Measurements from ENCODE around the gene EXOC2.

Gene EXOC2

DNA sequence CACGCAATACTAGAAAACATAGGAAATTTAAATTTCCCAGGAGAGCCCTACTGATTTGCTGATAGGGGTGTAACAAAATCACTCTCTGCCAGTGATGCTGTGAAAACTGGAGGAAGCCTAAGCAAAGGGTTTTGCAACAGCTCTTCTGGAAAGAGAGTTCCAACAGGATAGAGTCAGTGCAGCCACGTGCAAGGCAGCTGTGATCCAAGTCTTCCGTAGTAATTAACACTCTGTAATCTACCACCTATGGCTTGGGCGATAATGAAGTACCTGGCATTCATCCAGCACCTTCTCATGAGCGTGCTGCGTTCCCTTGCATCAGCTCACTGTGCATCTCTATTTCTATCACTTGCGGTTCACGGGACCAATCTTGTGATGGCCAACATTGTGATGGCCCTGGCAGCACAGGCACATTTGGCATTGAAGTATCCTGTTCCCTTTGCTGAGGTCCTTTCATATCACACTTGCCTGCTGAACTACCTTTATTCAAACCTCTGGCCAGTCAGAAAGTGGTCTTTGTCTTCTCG is 253.2 kb downstream of the EXOC2 start:
- FAIRE-seq = no peak

DNA sequence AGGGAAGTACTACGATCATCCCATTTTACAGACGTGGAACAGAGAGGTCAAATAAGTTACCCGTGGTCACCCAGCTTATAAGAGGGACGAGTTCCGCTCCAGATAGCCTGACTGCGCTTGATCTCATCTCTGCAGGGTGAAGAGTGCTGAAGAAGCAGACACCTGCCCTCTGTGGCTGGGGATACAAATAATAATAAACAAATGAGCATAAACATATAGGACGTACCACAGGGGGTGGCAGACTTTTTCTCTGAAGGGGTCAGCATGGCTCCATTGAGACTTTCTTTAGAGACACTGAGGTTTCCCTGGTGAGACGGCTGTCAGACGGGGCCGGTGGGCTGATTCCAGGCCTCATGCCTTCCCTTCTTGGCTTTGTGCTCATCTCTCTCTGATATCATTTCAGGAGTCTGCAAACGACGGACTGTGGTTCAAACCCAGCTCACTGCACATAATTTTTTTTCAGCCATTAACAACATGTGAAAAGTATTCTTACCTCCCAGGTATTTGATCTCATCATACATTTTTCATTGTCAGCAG is 254.2 kb downstream of the EXOC2 start:
- no peak for FAIRE-seq

DNA sequence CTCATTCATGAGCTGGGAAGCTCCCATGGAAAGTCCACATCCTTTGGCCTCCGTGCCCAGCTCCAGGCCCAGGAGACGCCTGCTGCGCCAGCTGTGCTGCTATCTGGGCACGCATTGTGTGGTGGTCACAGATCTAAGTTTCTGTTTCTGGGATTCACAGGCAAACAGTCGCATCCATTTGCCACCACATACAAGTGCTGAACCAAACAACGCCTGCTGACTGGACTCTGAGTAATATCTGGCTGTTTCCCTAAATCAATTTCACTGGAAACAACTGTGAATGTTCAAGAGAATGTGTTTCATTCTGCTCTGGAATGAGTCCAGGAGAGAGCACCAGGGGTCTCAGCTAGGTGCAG is 255.9 kb downstream of the EXOC2 start:
- no peak for FAIRE-seq

DNA sequence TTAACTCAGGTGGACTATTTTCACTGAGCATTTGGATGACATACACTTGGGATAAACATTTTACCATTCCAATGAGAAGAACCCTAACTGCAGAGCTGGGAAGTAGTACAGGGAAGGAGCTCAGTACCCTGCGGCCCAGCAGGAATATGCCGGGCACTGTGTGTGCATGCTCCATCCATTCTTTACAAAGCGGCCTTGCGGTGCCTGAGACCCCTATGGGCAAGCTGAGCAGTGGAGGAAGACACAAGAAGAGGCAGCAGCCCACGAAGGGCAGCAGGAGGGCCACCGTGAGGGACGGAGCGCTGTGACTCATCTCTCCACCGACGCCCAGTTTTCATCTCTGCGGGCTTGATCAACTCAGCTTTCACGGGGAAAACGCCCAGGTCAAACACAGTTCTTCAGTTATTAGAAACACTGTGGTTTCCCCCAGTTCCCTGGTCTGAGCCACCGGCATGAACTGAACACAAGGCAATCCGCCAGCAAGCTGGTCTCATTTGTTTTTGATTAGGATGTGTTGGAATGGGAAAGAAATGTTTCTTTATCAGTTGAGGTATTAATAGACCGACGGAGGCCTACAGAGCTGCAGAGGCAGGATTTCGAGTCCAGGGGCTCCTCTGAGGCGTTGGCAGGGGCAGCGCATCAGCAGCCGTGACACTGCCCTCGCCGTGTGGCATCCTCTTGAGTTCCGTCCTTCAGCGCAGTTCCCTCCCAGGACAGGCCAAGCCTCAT is 256.5 kb downstream of the EXOC2 start:
- no peak for FAIRE-seq

DNA sequence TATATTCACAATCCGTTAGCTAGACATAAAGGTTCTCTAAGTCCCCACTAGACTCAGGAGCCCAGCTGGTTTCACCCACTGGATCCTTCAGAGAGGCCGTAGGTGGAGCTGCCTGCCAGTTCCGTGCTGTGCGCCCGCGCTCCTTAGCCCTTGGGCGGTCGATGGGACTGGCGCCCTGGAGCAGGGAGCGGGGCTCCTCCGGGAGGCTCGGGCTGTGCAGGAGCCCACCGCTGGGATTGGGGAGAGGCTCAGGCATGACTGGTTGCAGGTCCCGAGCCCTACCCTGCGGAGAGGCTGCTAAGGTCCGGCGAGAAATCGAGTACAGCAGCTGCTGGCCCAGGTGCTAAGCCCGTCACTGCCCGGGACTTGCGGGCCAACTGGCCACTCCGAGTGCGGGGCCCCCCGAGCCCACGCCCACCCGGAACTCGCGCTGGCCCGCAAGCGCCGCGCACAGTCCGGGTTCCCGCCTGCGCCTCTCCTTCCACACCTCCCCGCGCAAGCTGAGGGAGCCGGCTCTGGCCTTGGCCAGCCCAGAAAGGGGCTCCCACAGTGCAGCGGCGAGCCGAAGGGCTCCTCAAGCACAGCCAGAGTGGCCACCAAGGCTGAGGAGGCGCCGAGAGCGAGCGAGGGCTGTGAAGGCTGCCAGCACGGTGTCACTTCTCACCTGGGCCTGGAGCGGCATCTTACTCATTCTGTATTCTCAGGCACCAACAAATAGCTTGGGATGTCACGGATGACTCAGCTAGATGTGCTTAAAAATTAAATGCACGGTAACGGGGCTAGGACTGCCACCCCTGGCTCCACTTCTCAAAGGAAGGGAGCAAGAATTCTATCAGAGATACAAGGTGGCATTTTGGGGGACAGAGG is 257.3 kb downstream of the EXOC2 start:
- no peak for FAIRE-seq
